GF-D8 (cell line): ENCODE measurements around the gene SMAD3.

Source experiments
- DNase-seq: peaks from one replicate; lab custom pipeline; 2025; lab: John Stamatoyannopoulos, UW

Gene SMAD3

GRCh38 chr15:67080900-67081431, 15.6 kb downstream of the SMAD3 start:
- DNase-seq: peak; percentile 70

- DNase-seq: no peak
Measured at GRCh38 chr15:67082007-67082536, 16.7 kb downstream of the SMAD3 start.

- DNase-seq: no peak
Measured at GRCh38 chr15:67083135-67083762, 17.8 kb downstream of the SMAD3 start.

- DNase-seq: no peak
Measured at GRCh38 chr15:67084561-67084960, 19.2 kb downstream of the SMAD3 start.

GRCh38 chr15:67085237-67085817, 19.9 kb downstream of the SMAD3 start:
- no peak for DNase-seq

- no peak for DNase-seq
Measured at GRCh38 chr15:67085818-67086636, 20.6 kb downstream of the SMAD3 start.

GRCh38 chr15:67086637-67086914, 21.2 kb downstream of the SMAD3 start:
- DNase-seq: no peak

GRCh38 chr15:67087507-67088172, 22.2 kb downstream of the SMAD3 start:
- DNase-seq: no peak

GRCh38 chr15:67089217-67090193, 24.1 kb downstream of the SMAD3 start:
- no peak for DNase-seq

- DNase-seq: no peak
Measured at GRCh38 chr15:67090297-67091070, 25.1 kb downstream of the SMAD3 start.

- peak; percentile 70 for DNase-seq
Measured at GRCh38 chr15:67091071-67091979, 25.9 kb downstream of the SMAD3 start.

- DNase-seq: no peak
Measured at GRCh38 chr15:67091980-67092677, 26.7 kb downstream of the SMAD3 start.

GRCh38 chr15:67092752-67093503, 27.5 kb downstream of the SMAD3 start:
- no peak for DNase-seq

- DNase-seq: peak; percentile 70
Measured at GRCh38 chr15:67093504-67093862, 28.1 kb downstream of the SMAD3 start.

- DNase-seq: no peak
Measured at GRCh38 chr15:67094001-67094826, 28.8 kb downstream of the SMAD3 start.

GRCh38 chr15:67095912-67096311, 30.5 kb downstream of the SMAD3 start:
- no peak for DNase-seq
